ENCODE measurements around the gene FCER1G. TPM values are rescaled to one million over a fixed set of nuclear protein-coding genes. Genes with fewer than 3 reads are reported as not detected.

Gene FCER1G
- total RNA-seq, 2 experiments from 2014 or later: 18.9 to 22.1 TPM

GRCh38 chr1:161200421-161200991, 14.6 kb upstream of the FCER1G start:
- POLR2A ChIA-PET: interaction anchor here (0.6 to 4.9 kb wide), 6 partner anchors 9 to 105 kb away, joined by 3 to 53 read pairs (median 7); partner anchors contain the start of gene TOMM40L
- H3K27me3 Mint-ChIP-seq: no peaks in the 10 kb centered on the region
- peak overlapping the region; percentile 97 for H3K27ac Mint-ChIP-seq
- H3K36me3 Mint-ChIP-seq: peaks cover 13% of the 10 kb centered on the region
- ATAC-seq (ENCODE audit: low read depth) (peak; percentile 14), DNase-seq (no peak)
- H3K4me1 Mint-ChIP-seq: peaks cover 62% of the 10 kb centered on the region
- peak overlapping the region; percentile 76 for H3K4me3 Mint-ChIP-seq
- no peaks in the 10 kb centered on the region for H3K9me3 Mint-ChIP-seq

- Mint-ChIP-seq H3K9me3 (no peaks in the 10 kb centered on the region), H3K4me1 (peaks cover 60% of the 10 kb centered on the region), H3K27me3 (no peaks in the 10 kb centered on the region), H3K27ac (peak overlapping the region; percentile 97), H3K4me3 (peak overlapping the region; percentile 96), H3K36me3 (peaks cover 17% of the 10 kb centered on the region)
- ATAC-seq (ENCODE audit: low read depth) (no peak), DNase-seq (no peak)
- POLR2A ChIA-PET: interaction anchor here (0.7 to 4.9 kb wide), 21 partner anchors 8 to 189 kb away, joined by 3 to 53 read pairs (median 11); partner anchors contain the start of genes APOA2, B4GALT3, FCER1G and PPOX
Measured at GRCh38 chr1:161200992-161201835, 13.9 kb upstream of the FCER1G start.

GRCh38 chr1:161201836-161202712, 13.0 kb upstream of the FCER1G start, which contains the start of gene NDUFS2:
TSS of gene NDUFS2 (plus strand) at chr1:161202367. CDS start at chr1:161202386, 19 bp downstream.
- peak within 1 kb of the TSS; percentile 97 for H3K27ac Mint-ChIP-seq
- H3K4me1 Mint-ChIP-seq: peaks cover 61% of the 10 kb centered on the region
- DNase-seq (peak; percentile 86), ATAC-seq (ENCODE audit: low read depth) (peak; percentile 99)
- H3K9me3 Mint-ChIP-seq: no peaks in the 10 kb centered on the region
- H3K27me3 Mint-ChIP-seq: no peaks in the 10 kb centered on the region
- H3K4me3 Mint-ChIP-seq: peak within 1 kb of the TSS; percentile 96
- peaks cover 21% of the 10 kb centered on the region for H3K36me3 Mint-ChIP-seq
- POLR2A ChIA-PET: interaction anchor here (0.7 to 4.9 kb wide), 22 partner anchors 9 to 188 kb away, joined by 3 to 53 read pairs (median 10); partner anchors contain the start of genes APOA2, B4GALT3, FCER1G and PPOX

GRCh38 chr1:161206411-161207140, 8.5 kb upstream of the FCER1G start:
- Mint-ChIP-seq H3K27me3 (no peaks in the 10 kb centered on the region), H3K4me1 (peaks cover 45% of the 10 kb centered on the region), H3K9me3 (no peaks in the 10 kb centered on the region), H3K27ac (peak overlapping the region; percentile 53), H3K36me3 (peaks cover 32% of the 10 kb centered on the region), H3K4me3 (no peak overlapping the region)
- no peak for ATAC-seq (ENCODE audit: low read depth)
- POLR2A ChIA-PET: interaction anchor here (0.7 to 1.1 kb wide), 3 partner anchors 9 to 24 kb away, joined by 3 read pairs; partner anchors contain the start of gene FCER1G
- no peak for DNase-seq

GRCh38 chr1:161207173-161207572, 7.9 kb upstream of the FCER1G start:
- Mint-ChIP-seq H3K4me3 (no peak overlapping the region), H3K27ac (peak overlapping the region; percentile 35), H3K27me3 (no peaks in the 10 kb centered on the region), H3K36me3 (peaks cover 36% of the 10 kb centered on the region), H3K9me3 (no peaks in the 10 kb centered on the region), H3K4me1 (peaks cover 44% of the 10 kb centered on the region)
- DNase-seq (no peak), ATAC-seq (ENCODE audit: low read depth) (no peak)
- POLR2A ChIA-PET: no interaction called here

- POLR2A ChIA-PET: interaction anchor here (1.3 kb wide), 1 partner anchor 16 kb away, joined by 6 read pairs; no protein-coding TSS in a partner anchor
- H3K27ac Mint-ChIP-seq: peak overlapping the region; percentile 47
- H3K27me3 Mint-ChIP-seq: no peaks in the 10 kb centered on the region
- no peaks in the 10 kb centered on the region for H3K9me3 Mint-ChIP-seq
- H3K4me3 Mint-ChIP-seq: no peak overlapping the region
- H3K4me1 Mint-ChIP-seq: peaks cover 42% of the 10 kb centered on the region
- DNase-seq (peak; percentile 70), ATAC-seq (ENCODE audit: low read depth) (peak; percentile 79)
- peaks cover 46% of the 10 kb centered on the region for H3K36me3 Mint-ChIP-seq
Measured at GRCh38 chr1:161209790-161210409, 5.2 kb upstream of the FCER1G start.

- POLR2A ChIA-PET: interaction anchor here (1.3 to 2.5 kb wide), 3 partner anchors 11 to 47 kb away, joined by 3 to 17 read pairs (median 8); partner anchors contain the start of genes NDUFS2 and TOMM40L
- peak overlapping the region; percentile 72 for H3K27ac Mint-ChIP-seq
- DNase-seq (no peak), ATAC-seq (ENCODE audit: low read depth) (no peak)
- H3K4me1 Mint-ChIP-seq: peaks cover 51% of the 10 kb centered on the region
- H3K36me3 Mint-ChIP-seq: peaks cover 35% of the 10 kb centered on the region
- no peaks in the 10 kb centered on the region for H3K27me3 Mint-ChIP-seq
- no peaks in the 10 kb centered on the region for H3K9me3 Mint-ChIP-seq
- H3K4me3 Mint-ChIP-seq: peak overlapping the region; percentile 90
Measured at GRCh38 chr1:161214369-161214768, 726 bp upstream of the FCER1G start.

GRCh38 chr1:161216945-161217712, 2.0 kb downstream of the FCER1G start:
- Mint-ChIP-seq H3K4me1 (peaks cover 54% of the 10 kb centered on the region), H3K4me3 (peak overlapping the region; percentile 81), H3K27me3 (no peaks in the 10 kb centered on the region), H3K36me3 (peaks cover 26% of the 10 kb centered on the region), H3K9me3 (no peaks in the 10 kb centered on the region), H3K27ac (peak overlapping the region; percentile 89)
- ATAC-seq (ENCODE audit: low read depth) (peak; percentile 31), DNase-seq (no peak)
- POLR2A ChIA-PET: interaction anchor here (0.7 to 1.1 kb wide), 5 partner anchors 11 to 28 kb away, joined by 3 read pairs; partner anchors contain the start of gene ADAMTS4

GRCh38 chr1:161217831-161218230, 2.7 kb downstream of the FCER1G start:
- H3K9me3 Mint-ChIP-seq: no peaks in the 10 kb centered on the region
- H3K36me3 Mint-ChIP-seq: peaks cover 26% of the 10 kb centered on the region
- DNase-seq: no peak
- peak overlapping the region; percentile 33 for H3K4me3 Mint-ChIP-seq
- peaks cover 54% of the 10 kb centered on the region for H3K4me1 Mint-ChIP-seq
- ATAC-seq (ENCODE audit: low read depth): no peak
- peak overlapping the region; percentile 69 for H3K27ac Mint-ChIP-seq
- POLR2A ChIA-PET: interaction anchor here (2.9 kb wide), 1 partner anchor 16 kb away, joined by 13 read pairs; the partner anchor contains the start of gene NDUFS2
- no peaks in the 10 kb centered on the region for H3K27me3 Mint-ChIP-seq

GRCh38 chr1:161218301-161219077, 3.4 kb downstream of the FCER1G start:
- no peak for DNase-seq
- POLR2A ChIA-PET: interaction anchor here (0.6 to 2.9 kb wide), 4 partner anchors 16 to 205 kb away, joined by 3 to 13 read pairs (median 3); partner anchors contain the start of gene NDUFS2
- H3K27ac Mint-ChIP-seq: peak overlapping the region; percentile 69

More at GRCh38 chr1:161218301-161219077, 3.4 kb downstream of the FCER1G start:
- Mint-ChIP-seq H3K9me3 (no peaks in the 10 kb centered on the region), H3K4me1 (peaks cover 53% of the 10 kb centered on the region), H3K27me3 (no peaks in the 10 kb centered on the region), H3K36me3 (peaks cover 20% of the 10 kb centered on the region), H3K4me3 (peak overlapping the region; percentile 22)
- no peak for ATAC-seq (ENCODE audit: low read depth)
